GM21381 (cell line): ENCODE measurements around the gene SRPK1.
"Not testable (repeated sequence)": the region's sequence is repeated elsewhere in the genome, so short reads cannot be mapped to it uniquely, and the experiment has no call there.

ENCODE experiments used
- ATAC-seq: cut with Tn5 transposase; IDR thresholded peaks from one replicate; pipeline ENCODE4 v1.9.1; 2021; ENCODE audit warnings: mild to moderate bottlenecking, moderate library complexity; ENCODE audit not compliant: unreplicated experiment

SRPK1 gene

DNA sequence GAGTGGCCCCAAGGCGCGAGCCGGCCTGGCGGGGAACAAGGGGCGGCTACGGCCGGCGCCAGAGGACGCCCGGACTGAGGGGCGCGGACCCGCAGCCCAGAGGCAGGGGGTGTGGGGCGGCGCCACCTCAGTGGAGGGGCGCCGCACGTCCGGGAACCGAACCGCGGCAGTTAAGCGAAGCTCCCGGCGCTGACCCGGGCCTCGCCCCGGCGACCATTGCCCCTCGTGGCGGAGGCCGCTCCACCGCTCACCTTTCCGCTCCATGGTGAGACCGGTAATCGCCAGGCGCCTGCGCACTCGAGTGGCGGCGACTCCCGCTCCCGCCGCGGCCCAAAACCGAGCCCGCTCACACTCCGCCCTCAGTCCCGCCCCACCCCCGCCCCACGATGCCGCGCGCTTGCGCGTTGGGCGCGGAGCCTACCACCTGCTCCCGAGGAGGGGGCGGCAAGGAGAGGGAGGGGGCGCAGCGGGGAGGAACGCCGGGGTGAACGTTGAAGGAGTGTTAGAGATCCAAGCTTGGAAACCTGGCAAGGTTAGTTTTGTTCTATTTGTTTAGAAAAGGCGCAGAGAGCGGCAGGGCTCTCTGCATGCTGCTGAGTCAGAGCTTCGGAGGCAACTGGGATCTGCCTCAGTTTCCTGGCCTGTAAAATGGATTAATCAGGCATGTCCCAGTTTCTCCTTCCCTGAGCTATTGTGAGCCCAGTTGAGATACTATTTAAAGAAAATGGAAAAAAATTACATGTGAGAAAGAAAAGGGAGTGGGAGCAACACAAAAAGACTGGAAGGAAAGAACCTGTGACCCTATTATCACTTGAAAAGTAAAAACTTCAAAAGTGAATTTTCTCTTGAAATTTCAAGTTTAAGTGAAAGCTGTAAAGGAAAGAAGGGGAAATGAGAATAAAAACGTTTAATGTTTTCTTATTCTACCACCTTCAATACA lies at the start of gene SRPK1:
Gene SRPK1 (minus strand): TSS at position 306 of the 940 bp plus-strand sequence. CDS start 42 bp downstream, at position 264.
- ATAC-seq: peak; percentile 86

DNA sequence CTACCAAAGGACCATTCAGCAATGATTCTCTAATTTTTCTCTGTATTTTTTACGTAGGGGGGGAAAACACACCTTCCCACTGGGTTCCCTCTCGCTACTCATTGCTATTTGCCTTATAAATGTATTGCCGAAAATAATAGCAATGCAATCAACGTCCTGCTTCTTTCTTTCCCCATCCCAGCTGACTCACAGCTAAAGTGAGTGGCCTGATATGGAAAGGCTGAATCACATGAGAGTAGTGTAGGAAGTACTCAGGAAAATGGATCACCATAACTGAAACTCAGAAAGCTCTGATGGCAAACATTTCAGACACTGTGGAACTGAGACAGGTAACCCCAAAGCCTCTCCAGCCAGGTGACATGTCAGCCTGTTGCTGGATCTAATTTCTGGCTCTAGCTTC lies 49.3 kb upstream of the SRPK1 start:
- ATAC-seq: no peak

GRCh38 chr6:35969646-35970045 lies 48.7 kb upstream of the SRPK1 start:
- ATAC-seq: no peak

GRCh38 chr6:35968821-35969220 lies 47.9 kb upstream of the SRPK1 start:
- no peak for ATAC-seq

DNA sequence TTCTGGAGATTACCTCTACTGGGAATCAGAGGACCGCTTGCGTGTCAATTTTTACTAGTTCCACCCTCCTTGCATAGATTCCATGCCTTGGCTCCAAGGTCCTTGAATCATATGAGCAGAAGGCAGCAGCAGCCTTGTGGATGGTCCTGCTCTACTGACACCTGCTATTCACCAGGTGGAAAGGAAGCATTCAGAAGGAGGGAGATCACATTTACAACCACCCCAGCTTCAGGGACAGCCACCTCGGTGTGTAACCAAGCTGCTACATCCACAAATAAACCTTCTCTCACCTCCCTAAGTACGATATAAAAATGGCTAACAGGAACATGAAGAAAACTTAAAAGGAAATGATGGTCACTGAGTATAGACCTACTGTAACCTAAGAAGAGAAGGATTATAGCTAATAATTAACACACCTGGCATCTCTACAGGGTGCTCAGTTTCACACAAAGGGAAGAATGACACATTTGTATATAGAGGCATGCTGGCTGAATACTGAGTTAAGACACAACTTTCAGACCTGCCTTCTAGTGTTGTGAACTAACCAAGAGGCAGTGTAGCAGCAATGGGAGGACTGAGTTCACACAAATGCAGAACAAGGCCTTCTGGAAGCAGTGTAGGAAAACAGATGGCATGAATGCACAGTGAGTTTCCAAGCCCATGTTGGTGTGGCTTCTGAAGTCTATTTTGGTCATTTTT lies 46.3 kb upstream of the SRPK1 start:
- ATAC-seq: no peak

GRCh38 chr6:35962779-35963560 lies 42.1 kb upstream of the SRPK1 start:
- no peak for ATAC-seq

DNA sequence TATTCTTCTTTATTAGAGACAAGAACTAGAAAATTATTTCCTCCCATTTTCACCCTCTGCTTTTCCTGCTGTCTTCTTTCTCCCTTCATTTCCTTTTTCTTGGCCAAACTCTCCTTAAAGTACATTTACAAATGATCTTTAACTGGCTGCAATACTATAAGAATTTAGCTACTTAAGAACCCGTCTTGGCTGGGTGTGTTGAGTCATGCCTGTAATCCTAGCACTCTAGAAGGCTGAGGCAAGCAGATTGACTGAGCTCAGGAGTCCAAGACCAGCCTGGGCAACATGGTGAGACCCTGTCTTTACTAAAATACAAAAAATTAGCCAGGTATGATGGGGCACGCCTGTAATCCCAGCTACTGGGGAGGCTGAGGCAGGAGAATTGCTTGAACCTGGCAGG lies 39.3 kb upstream of the SRPK1 start:
- ATAC-seq: no peak

- no peak for ATAC-seq
Observed at GRCh38 chr6:35955970-35956369, 35.1 kb upstream of the SRPK1 start.

GRCh38 chr6:35955521-35955920 lies 34.6 kb upstream of the SRPK1 start:
- ATAC-seq: no peak

DNA sequence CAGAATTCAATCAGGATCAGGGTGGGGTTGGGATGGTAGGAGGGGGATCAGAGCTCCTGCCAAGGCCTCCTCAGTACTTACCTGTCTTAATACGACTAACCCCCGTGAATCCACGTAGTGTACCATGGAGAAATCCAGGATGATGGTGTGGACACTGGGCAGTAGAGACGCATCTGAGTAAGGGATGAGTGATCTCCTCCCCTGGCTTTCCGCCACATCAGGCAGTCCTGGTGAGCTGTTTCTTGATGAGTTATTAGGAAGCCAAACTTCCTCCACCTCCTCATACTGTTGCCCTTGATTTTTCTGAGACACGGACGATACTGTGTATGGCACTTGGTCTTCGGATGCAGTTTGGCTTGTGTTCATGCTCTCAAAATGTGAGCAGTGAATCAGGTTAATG lies 34.2 kb upstream of the SRPK1 start:
- ATAC-seq: no peak

GRCh38 chr6:35954333-35954732 lies 33.4 kb upstream of the SRPK1 start:
- ATAC-seq: no peak

DNA sequence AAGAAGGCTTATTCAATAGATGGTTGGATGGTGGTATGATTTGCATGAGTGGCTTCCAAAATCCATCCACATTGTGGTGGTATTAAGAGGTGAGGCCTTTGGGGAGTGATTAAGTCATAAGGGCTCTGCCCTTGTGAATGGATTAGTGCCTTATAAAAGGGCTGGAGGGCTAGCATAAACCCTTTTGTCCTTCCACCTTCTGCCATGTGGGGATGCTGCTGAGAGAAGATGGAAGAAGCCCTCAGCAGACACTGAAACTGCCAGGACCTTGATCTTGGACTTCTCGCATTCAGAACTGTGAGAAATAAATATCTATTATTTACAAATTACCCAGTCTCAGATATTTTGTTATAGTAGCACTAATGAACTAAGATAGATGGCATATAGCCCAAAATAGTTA lies 27.8 kb upstream of the SRPK1 start:
- no peak for ATAC-seq

DNA sequence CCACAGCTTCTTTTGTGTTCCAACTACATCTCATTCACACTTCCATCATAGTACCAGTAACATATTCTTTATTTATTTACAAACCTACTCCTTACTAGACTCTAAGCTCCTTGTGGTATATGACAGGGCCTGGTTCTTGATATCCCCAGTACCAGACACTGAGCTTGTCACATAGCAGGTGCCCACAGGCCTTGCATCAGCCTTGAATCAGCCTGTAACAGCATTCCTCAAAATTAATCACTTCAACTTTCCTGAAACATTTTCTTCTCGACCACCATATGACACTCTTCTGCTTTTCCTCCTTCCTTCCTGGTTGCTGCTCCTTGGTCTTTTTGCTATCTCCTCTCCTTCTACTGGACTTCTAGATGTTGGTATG lies 24.7 kb upstream of the SRPK1 start:
- ATAC-seq: no peak

- ATAC-seq: no peak
Observed at GRCh38 chr6:35943390-35943789, 22.5 kb upstream of the SRPK1 start.

- no peak for ATAC-seq
Observed at GRCh38 chr6:35942355-35942754, 21.5 kb upstream of the SRPK1 start.

- not testable (repeated sequence) for ATAC-seq
Observed at GRCh38 chr6:35941170-35941569, 20.3 kb upstream of the SRPK1 start.

- ATAC-seq: not testable (repeated sequence)
Observed at GRCh38 chr6:35940014-35940413, 19.1 kb upstream of the SRPK1 start.

DNA sequence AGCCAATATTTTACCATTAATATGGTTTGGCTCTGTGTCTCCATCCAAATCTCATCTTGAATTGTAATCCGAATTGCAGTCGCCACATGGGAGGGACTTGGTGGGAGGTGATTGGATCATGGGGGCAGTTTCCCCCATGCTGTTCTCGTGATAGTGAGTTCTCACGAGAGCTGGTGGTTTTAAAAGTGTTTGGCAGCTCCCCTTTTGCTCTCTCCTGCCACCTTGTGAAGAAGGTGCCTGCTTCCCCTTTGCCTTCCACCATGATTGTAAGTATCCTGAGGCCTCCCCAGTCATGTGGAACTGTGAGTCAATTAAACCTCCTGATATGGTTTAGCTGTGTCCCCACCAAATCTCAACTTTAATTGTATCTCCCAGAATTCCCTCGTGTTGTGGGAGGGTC lies 18.4 kb upstream of the SRPK1 start:
- ATAC-seq: not testable (repeated sequence)

GRCh38 chr6:35936681-35937359 lies 15.9 kb upstream of the SRPK1 start:
- no peak for ATAC-seq

DNA sequence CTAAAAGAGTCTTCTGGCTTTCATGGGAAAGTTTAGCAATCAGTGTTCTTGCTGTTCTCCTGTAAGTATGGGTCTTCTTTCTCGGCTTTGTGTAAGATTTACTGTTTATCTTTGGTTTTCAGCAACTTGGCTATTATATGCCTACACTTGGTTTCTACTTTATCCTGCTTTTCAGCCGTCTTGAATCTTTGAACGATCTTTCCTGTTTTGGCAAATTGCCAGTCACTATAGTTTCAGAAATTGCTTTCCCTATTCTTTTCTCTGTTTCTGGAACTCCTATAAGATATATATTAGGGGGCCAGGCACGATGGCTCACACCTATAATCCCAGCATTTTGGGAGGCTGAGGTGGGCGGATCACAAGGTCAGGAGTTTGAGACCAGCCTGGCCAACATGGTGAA lies 14.6 kb upstream of the SRPK1 start:
- no peak for ATAC-seq

DNA sequence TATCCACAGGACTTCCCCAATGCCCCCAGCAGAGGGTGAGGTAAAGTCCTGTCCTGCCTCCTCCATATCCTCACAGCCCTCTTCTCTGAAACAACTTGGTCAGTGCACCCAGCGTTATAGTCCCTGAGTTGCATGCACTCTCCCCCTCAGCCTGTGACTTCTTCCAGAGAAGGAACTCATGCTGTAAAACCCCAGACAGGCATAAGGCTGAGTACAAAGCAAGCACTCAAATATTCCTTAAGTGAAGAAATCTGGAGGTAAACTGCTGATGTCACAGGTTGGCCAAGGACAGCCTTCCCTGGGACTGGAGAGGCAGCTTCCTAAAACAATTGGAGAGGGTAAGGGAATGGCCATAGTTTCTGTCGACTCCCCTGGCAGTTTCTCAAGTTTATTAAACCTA lies 12.9 kb upstream of the SRPK1 start:
- ATAC-seq: no peak
